T-helper 1 cell treated with Interleukin-12 subunit alpha and Interleukin-12 subunit beta and Interleukin-4 antibody, amounts not matched to agents 30 μg/mL and 1 μg/mL, for 36 hours (primary cell): ENCODE measurements around the gene GAN.
"Not testable (repeated sequence)": the region's sequence is repeated elsewhere in the genome, so short reads cannot be mapped to it uniquely, and the experiment has no call there.

Experiments
- H3K27ac Mint-ChIP-seq: one replicate; pipeline ENCODE4 v1.8.0; 2021; ENCODE audit warnings: mild to moderate bottlenecking, mixed read lengths
- H3K27me3 Mint-ChIP-seq: one replicate; pipeline ENCODE4 v1.8.0; 2021; ENCODE audit warnings: low read depth, mixed read lengths
- H3K36me3 Mint-ChIP-seq: one replicate; pipeline ENCODE4 v1.8.0; 2021; ENCODE audit warnings: low read depth, mixed read lengths
- H3K4me1 Mint-ChIP-seq: one replicate; pipeline ENCODE4 v1.8.0; 2021; ENCODE audit warnings: low read depth, mixed read lengths
- H3K4me3 Mint-ChIP-seq: one replicate; pipeline ENCODE4 v1.8.0; 2021; ENCODE audit warnings: mild to moderate bottlenecking, moderate library complexity, mixed read lengths
- H3K9me3 Mint-ChIP-seq: one replicate; pipeline ENCODE4 v1.8.0; 2021; ENCODE audit warnings: mixed read lengths

GAN gene

GRCh38 chr16:81388357-81388756 lies 73.6 kb downstream of the GAN start:
- H3K4me1 Mint-ChIP-seq, result no peaks in the 10 kb centered on the region
- H3K36me3 Mint-ChIP-seq, result no peaks in the 10 kb centered on the region
- H3K9me3 Mint-ChIP-seq, result no peaks in the 10 kb centered on the region
- no peak overlapping the region for H3K27ac Mint-ChIP-seq
- H3K4me3 Mint-ChIP-seq, result no peak overlapping the region
- no peaks in the 10 kb centered on the region for H3K27me3 Mint-ChIP-seq

DNA sequence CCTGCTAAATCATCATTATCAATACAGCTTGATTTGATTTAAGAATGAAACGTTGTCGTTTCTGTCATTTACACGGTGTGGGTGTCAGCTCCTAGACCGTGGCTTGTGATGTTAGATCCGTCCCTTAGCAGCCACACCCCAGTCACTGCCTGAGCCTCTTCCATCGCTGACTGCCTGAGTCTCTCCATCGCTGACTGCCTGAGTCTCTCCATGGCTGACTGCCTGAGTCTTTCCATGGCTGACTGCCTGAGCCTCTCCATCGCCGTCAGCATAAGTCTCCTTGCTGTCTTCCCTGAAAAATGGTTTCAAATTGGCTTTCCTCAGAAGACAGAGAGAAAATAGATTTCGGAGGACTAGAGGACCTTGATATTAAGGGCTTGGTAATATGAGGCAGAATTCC lies 76.1 kb downstream of the GAN start:
- Mint-ChIP-seq H3K4me3 (no peak overlapping the region), H3K27me3 (no peaks in the 10 kb centered on the region), H3K27ac (no peak overlapping the region), H3K36me3 (no peaks in the 10 kb centered on the region), H3K4me1 (no peaks in the 10 kb centered on the region), H3K9me3 (no peaks in the 10 kb centered on the region)

- H3K4me3 Mint-ChIP-seq, result no peak overlapping the region
- H3K27ac Mint-ChIP-seq, result peak overlapping the region; percentile 6
- no peaks in the 10 kb centered on the region for H3K4me1 Mint-ChIP-seq
- no peaks in the 10 kb centered on the region for H3K9me3 Mint-ChIP-seq
- H3K36me3 Mint-ChIP-seq, result no peaks in the 10 kb centered on the region
- H3K27me3 Mint-ChIP-seq, result no peaks in the 10 kb centered on the region
Observed at GRCh38 chr16:81392011-81392410, 77.2 kb downstream of the GAN start.

DNA sequence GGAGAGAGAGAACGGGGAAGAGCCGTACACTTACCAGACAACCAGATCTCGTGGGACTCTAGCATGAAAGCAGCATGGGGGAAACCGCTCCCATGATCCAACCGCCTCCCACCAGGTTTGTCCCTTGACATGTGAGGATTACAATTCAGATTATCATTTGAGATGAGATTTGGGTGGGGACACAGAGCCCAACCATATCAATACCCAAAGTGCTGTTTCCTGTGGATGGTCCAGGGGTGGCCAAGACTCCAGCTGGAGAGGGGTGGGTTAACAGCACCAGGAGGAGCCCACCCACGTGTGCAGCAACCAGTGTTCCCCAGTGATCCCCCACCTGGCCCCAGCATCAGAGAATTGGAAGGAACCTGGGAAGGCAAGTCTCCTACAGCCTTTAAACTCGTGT lies 79.7 kb downstream of the GAN start:
- no peaks in the 10 kb centered on the region for H3K27me3 Mint-ChIP-seq
- no peaks in the 10 kb centered on the region for H3K36me3 Mint-ChIP-seq
- H3K27ac Mint-ChIP-seq, result no peak overlapping the region
- H3K9me3 Mint-ChIP-seq, result no peaks in the 10 kb centered on the region
- no peak overlapping the region for H3K4me3 Mint-ChIP-seq
- peaks cover 1% of the 10 kb centered on the region for H3K4me1 Mint-ChIP-seq

GRCh38 chr16:81394966-81395655 lies 80.3 kb downstream of the GAN start:
- Mint-ChIP-seq H3K4me1 (peaks cover 1% of the 10 kb centered on the region), H3K27me3 (no peaks in the 10 kb centered on the region), H3K4me3 (no peak overlapping the region), H3K36me3 (no peaks in the 10 kb centered on the region), H3K27ac (no peak overlapping the region), H3K9me3 (no peaks in the 10 kb centered on the region)

GRCh38 chr16:81397058-81397878 lies 82.5 kb downstream of the GAN start:
- Mint-ChIP-seq H3K27ac (no peak overlapping the region), H3K27me3 (no peaks in the 10 kb centered on the region), H3K4me3 (no peak overlapping the region), H3K4me1 (peaks cover 1% of the 10 kb centered on the region), H3K9me3 (no peaks in the 10 kb centered on the region), H3K36me3 (no peaks in the 10 kb centered on the region)

DNA sequence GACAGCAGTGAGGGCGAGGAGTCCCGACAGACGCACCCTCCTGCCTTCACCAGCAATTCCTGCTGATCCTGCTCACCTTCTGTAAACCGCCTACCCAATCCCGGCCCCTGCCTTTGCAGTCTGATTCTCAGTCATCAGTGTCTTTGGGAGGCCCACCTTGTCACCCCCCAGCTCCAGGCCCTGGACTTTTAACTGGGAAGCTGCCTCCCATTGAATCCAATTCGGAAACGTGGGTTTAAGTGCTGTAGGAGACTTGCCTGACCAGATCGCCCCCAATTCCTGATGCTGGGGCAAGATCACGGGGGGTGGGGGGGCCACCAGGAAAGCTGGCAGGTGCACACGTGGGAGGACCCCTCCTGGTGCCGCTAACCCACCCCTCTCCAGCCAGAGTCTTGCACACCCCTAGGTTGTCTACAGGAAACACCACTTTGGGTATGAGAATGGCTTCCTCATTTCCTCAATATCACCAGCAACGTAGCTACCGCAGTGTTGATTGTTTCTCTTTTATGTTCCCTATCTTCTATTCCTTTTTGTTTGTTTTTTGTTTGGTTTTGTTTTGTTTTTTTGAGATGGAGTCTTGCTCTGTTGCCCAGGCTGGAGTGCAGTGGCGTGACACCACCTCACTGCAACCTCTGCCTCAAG lies 83.2 kb downstream of the GAN start:
- no peak overlapping the region for H3K4me3 Mint-ChIP-seq
- H3K27me3 Mint-ChIP-seq, result no peaks in the 10 kb centered on the region
- no peaks in the 10 kb centered on the region for H3K36me3 Mint-ChIP-seq
- peaks cover 1% of the 10 kb centered on the region for H3K4me1 Mint-ChIP-seq
- no peak overlapping the region for H3K27ac Mint-ChIP-seq
- no peaks in the 10 kb centered on the region for H3K9me3 Mint-ChIP-seq

- H3K36me3 Mint-ChIP-seq, result no peaks in the 10 kb centered on the region
- H3K4me3 Mint-ChIP-seq, result no peak overlapping the region
- no peaks in the 10 kb centered on the region for H3K9me3 Mint-ChIP-seq
- H3K27ac Mint-ChIP-seq, result no peak overlapping the region
- no peaks in the 10 kb centered on the region for H3K27me3 Mint-ChIP-seq
- H3K4me1 Mint-ChIP-seq, result peaks cover 1% of the 10 kb centered on the region
Observed at GRCh38 chr16:81399909-81400308, 85.1 kb downstream of the GAN start.

DNA sequence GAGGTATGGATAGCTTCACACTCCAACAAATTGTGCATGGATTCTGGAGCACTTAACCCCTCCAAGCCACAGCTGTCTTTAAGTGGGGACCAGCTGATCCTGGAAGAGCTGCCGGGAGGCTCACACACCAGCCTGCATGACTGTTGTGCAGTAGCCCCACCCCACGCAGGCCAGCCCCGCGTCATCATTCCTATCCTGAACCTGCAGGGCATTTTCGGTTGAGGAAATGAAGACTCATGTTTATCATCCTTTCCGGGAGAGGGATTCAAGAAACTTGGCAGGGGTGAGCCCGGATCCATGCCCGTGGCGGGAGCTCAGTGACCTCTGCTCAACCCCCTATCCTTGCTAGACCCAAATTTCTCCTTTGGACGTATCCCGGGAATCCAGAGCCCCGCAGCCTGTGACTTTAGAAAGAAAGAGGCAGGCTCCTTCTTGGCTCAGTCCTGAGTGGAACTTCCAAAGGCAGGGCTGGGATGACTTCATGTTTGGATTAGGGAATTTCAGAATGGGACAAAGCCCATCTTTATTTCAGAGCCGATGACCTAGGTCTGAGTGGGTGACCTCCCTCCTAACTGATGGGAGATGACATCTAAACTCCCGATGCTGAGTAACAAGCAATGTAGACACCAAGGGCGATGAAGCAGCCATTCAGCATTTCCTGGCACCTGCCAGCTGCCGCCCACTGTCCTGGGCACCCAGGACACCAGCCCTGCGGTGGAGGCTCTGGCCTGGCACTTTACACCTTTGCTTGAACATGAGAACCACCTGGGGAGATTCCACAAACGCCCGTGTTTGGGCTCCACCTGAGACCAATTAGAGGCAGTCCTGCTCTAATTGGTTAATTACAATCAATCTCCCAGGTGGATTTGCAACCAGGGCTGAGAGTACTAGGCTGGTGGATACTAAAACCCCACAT lies 86.5 kb downstream of the GAN start:
- no peak overlapping the region for H3K4me3 Mint-ChIP-seq
- H3K36me3 Mint-ChIP-seq, result no peaks in the 10 kb centered on the region
- no peak overlapping the region for H3K27ac Mint-ChIP-seq
- no peaks in the 10 kb centered on the region for H3K27me3 Mint-ChIP-seq
- H3K4me1 Mint-ChIP-seq, result peaks cover 1% of the 10 kb centered on the region
- H3K9me3 Mint-ChIP-seq, result no peaks in the 10 kb centered on the region

DNA sequence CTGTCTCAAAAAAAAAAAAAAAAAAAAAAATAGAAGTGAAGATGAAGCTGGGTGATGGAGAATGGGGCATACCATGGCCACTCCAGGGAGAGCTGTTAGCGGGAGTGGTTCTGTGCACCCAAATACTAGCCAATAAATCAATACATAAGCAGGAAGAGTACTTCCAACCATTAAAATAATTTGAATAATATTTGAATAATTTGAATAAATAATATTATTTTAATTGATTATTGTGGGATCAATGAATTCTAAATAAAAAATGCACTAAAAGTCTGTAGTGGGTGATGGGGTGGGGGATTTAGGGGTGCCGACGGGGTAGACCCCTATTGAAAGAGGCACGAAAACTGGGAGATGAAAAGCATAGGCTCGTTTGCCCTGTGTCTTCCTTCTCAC lies 88.4 kb downstream of the GAN start:
- Mint-ChIP-seq H3K36me3 (no peaks in the 10 kb centered on the region), H3K4me1 (peaks cover 1% of the 10 kb centered on the region), H3K27ac (no peak overlapping the region), H3K4me3 (no peak overlapping the region), H3K27me3 (no peaks in the 10 kb centered on the region), H3K9me3 (no peaks in the 10 kb centered on the region)

DNA sequence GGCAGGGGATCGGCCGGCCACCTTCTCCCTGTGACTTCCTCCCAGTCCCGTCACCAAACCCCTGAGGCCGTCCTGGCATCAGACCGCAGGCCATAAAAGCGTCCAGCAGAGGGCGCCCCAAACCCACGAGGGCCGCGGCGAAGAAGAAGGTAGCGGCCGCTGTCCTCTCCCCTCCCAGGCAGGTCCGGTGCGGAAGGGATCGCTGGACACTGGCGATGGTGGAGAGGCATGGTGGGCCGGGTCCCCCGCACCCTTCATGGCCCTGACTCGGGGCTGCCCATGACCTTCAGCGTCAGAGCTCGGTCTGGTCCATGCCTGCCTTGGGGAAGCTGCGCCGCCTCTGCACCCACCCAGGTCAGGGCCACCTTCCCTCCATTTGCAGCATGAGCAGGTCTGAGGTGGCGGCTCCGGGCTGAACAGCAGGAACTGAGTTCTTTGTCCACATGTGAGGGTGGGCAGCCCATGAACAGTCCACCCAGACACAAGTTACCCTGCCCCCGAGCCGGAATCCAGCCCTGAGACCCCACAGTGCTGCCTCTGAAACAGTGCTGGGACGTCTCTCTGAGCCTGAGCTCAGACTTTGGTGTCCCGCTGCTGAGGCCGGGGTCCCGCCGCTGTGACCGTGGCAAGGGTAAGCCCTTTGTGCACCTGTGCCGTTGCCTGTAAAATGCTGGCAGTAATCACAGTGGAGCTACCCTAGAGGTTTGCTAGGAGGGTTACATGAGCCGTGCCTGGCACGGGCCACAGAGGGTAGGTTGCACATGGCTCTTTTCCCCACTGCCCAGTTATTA lies 89.0 kb downstream of the GAN start:
- no peaks in the 10 kb centered on the region for H3K4me1 Mint-ChIP-seq
- H3K27ac Mint-ChIP-seq, result no peak overlapping the region
- H3K4me3 Mint-ChIP-seq, result no peak overlapping the region
- H3K9me3 Mint-ChIP-seq, result no peaks in the 10 kb centered on the region
- H3K27me3 Mint-ChIP-seq, result no peaks in the 10 kb centered on the region
- no peaks in the 10 kb centered on the region for H3K36me3 Mint-ChIP-seq

- not testable (repeated sequence) for H3K27me3 Mint-ChIP-seq, H3K4me3 Mint-ChIP-seq, H3K27ac Mint-ChIP-seq, H3K9me3 Mint-ChIP-seq, H3K4me1 Mint-ChIP-seq, H3K36me3 Mint-ChIP-seq
Observed at GRCh38 chr16:81405002-81405401, 90.2 kb downstream of the GAN start.

DNA sequence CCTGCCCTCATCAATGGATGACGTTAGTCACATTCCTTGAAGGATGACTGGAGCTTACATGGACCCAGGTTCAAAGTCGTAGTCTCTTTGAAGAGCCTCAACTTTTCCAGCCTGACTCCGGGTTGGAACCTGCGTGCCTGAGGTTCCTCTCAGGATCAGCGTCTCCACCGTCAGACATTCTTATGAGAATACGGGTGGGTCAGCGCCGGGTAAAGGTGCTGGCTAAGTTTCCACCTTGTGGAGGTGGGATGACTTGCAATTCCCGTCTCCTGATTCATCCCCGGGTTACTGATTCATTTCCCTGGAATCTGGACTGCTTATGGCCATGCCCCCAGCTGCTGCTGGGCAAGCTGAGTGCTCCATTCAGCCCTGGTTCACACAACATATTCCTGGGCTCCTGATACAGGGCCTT lies 90.9 kb downstream of the GAN start:
- H3K9me3 Mint-ChIP-seq, result no peaks in the 10 kb centered on the region
- H3K36me3 Mint-ChIP-seq, result no peaks in the 10 kb centered on the region
- no peak overlapping the region for H3K27ac Mint-ChIP-seq
- H3K4me3 Mint-ChIP-seq, result no peak overlapping the region
- H3K27me3 Mint-ChIP-seq, result no peaks in the 10 kb centered on the region
- no peaks in the 10 kb centered on the region for H3K4me1 Mint-ChIP-seq
